Measurements from ENCODE around the gene DNMT3A.

GRCh38 chr2:25266399-25266798 lies 75.3 kb downstream of the DNMT3A start:
- TF ChIP-seq POLR2A (IDR thresholded peaks at IDR 0.05; ENCODE audit: low read depth, low read length) (no peak), SPI1 (IDR thresholded peaks at IDR 0.05; ENCODE audit: low read depth, low read length) (no peak), POU2F2 (IDR thresholded peaks at IDR 0.05; ENCODE audit: low read depth, low read length) (no peak)

Data from GM12891 (cell line).